GM06990 (cell line): ENCODE results near the gene RHBDL2.
"Not testable (repeated sequence)": the region's sequence is repeated elsewhere in the genome, so short reads cannot be mapped to it uniquely, and the experiment has no call there.

ENCODE experiments used
- DNase-seq: peaks from one replicate; pipeline ENCODE4 v3.0.0-alpha.2; 2011; ENCODE audit not compliant: insufficient read length; ENCODE audit errors: extremely low read depth
- H3K27me3 ChIP-seq: replicated peaks from 2 replicates; pipeline ENCODE4 v1.6.0; 2011; ENCODE audit warnings: low read length; ENCODE audit not compliant: control insufficient read depth, insufficient read depth
- H3K36me3 ChIP-seq: 2 replicates; pipeline ENCODE4 v1.5.1; 2011; ENCODE audit warnings: low read length; ENCODE audit not compliant: control insufficient read depth, insufficient read depth
- H3K4me3 ChIP-seq: replicated peaks from 2 replicates; pipeline ENCODE4 v1.5.1; 2011; ENCODE audit warnings: low read depth, mild to moderate bottlenecking, control low read depth, low read length
- TF ChIP-seq, protein P1 (sequence below): IDR thresholded peaks from 2 replicates; pipeline ENCODE4 v1.5.1; 2011; ENCODE audit warnings: low read length, control low read depth, mild to moderate bottlenecking, inconsistent platforms; ENCODE audit not compliant: insufficient read depth, poor library complexity, severe bottlenecking

The RHBDL2 gene

DNA sequence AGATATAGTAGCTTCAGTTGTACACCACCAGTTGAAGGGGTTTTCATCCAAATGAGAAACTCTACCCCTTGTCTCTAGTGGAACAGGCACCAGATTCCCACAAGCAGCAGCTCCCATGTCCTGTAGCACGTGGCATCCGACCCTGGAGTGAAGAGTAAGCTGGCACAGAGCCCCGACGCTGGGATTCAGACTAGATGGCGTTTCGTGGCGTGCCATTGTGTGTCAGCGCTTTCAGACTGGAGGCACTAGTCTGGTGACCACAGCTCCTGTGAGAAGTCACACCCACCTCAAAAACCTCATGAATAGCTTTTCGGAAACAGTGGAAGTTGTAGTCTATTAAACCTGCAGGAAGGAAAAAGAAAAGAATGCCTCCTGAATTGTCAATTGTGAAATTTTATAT lies 102.3 kb downstream of the RHBDL2 start:
- TF ChIP-seq, protein P1, sequence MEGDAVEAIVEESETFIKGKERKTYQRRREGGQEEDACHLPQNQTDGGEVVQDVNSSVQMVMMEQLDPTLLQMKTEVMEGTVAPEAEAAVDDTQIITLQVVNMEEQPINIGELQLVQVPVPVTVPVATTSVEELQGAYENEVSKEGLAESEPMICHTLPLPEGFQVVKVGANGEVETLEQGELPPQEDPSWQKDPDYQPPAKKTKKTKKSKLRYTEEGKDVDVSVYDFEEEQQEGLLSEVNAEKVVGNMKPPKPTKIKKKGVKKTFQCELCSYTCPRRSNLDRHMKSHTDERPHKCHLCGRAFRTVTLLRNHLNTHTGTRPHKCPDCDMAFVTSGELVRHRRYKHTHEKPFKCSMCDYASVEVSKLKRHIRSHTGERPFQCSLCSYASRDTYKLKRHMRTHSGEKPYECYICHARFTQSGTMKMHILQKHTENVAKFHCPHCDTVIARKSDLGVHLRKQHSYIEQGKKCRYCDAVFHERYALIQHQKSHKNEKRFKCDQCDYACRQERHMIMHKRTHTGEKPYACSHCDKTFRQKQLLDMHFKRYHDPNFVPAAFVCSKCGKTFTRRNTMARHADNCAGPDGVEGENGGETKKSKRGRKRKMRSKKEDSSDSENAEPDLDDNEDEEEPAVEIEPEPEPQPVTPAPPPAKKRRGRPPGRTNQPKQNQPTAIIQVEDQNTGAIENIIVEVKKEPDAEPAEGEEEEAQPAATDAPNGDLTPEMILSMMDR, result no peak
- H3K36me3 ChIP-seq, result peaks cover 3% of the 10 kb centered on the region
- no peak overlapping the region for H3K4me3 ChIP-seq
- DNase-seq, result no peak
- H3K27me3 ChIP-seq, result no peaks in the 10 kb centered on the region

DNA sequence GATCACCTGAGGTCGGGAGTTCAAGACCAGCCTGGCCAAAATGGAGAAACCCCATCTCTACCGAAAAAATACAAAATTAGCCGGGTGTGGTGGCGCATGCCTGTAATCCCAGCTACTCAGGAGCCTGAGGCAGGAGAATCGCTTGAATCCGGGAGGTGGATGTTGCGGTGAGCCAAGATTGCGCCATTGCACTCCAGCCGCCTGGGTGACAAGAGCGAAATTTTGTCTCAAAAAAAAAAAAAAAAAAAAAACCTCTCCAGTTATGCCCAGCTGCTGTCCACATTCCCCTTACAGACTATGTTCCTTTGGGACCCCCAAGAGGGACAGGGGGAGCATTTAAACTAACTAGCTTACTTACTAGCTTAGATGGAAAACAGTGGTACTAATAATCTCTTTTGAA lies 105.3 kb downstream of the RHBDL2 start:
- H3K4me3 ChIP-seq, H3K36me3 ChIP-seq, DNase-seq, H3K27me3 ChIP-seq: not testable (repeated sequence)
